Liver (tissue), 5 donors: ENCODE results near the gene SPANXD. TPM values are rescaled to one million over a fixed set of nuclear protein-coding genes. Genes with fewer than 3 reads are reported as not detected.

Experiments
- EGR1 ChIP-seq, 2 donors: IDR thresholded peaks; 2 replicates each; pipeline ENCODE4 v1.6.1; 2016 to 2018; ENCODE audit warnings: antibody characterized with exemption in 2 of 2, low read depth in 2 of 2
- FOXA2 ChIP-seq: IDR thresholded peaks from 2 replicates; pipeline ENCODE4 v1.6.1; 2016; ENCODE audit warnings: antibody characterized with exemption
- HNF4A ChIP-seq, 2 donors: conservative IDR thresholded peaks; 2 replicates each; pipeline ENCODE4 v1.6.1; 2016; ENCODE audit warnings: antibody characterized with exemption in 2 of 2, mild to moderate bottlenecking in 2 of 2
- HNF4G ChIP-seq: IDR thresholded peaks from 2 replicates; pipeline ENCODE4 v1.6.1; 2016; ENCODE audit warnings: antibody characterized with exemption
- JUND ChIP-seq, 2 donors: IDR thresholded peaks; 2 replicates each; pipeline ENCODE4 v1.6.1; 2016; ENCODE audit warnings: antibody characterized with exemption in 2 of 2
- NR2F2 ChIP-seq: IDR thresholded peaks from 2 replicates; pipeline ENCODE4 v1.6.1; 2016; ENCODE audit warnings: antibody characterized with exemption
- RAD21 ChIP-seq, 2 donors: IDR thresholded peaks; 2 replicates each; pipeline ENCODE4 v1.6.1; 2016; ENCODE audit warnings: antibody characterized with exemption in 2 of 2, mild to moderate bottlenecking in 2 of 2
- REST ChIP-seq: IDR thresholded peaks from 2 replicates; pipeline ENCODE4 v1.6.1; 2016; ENCODE audit warnings: antibody characterized with exemption, mild to moderate bottlenecking
- RXRA ChIP-seq, 2 donors: IDR thresholded peaks; 2 replicates each; pipeline ENCODE4 v1.6.1; 2017 to 2018; ENCODE audit warnings: antibody characterized with exemption in 2 of 2, mild to moderate bottlenecking in 1 of 2
- YY1 ChIP-seq: IDR thresholded peaks from 2 replicates; pipeline ENCODE4 v1.6.1; 2016; ENCODE audit warnings: antibody characterized with exemption, mild to moderate bottlenecking
- polyA plus RNA-seq, 2 donors: library from polyadenylated mRNA; stranded (reverse) in 1 of 2; unstranded in 1 of 2; fragments of 200-250 nt in 1 of 2; fragments of >200 nt in 1 of 2; fragmentation: Nextera tagmentation in 1 of 2; extraction: Ambion mirVana in 1 of 2; gene quantifications; one replicate each; pipeline versions ENCODE4 v1.2.1 to v1.2.3, GENCODE V29; 2013 to 2015
- total RNA-seq, 2 donors: library from RNA; depleted of rRNA; stranded (reverse); fragments of >200 nt; gene quantifications; one replicate each; pipeline ENCODE4 v1.2.3, GENCODE V29; 2014
- donor health status: healthy.
- donor health status: healthy.
- donor health status: healthy.

Gene SPANXD
- total and polyA plus RNA-seq, 4 donors, result not detected

- TF ChIP-seq REST (no peak), FOXA2 (no peak), JUND (IDR thresholded peaks at IDR 0.05) (no peak), HNF4A (conservative IDR thresholded peaks at IDR 0.05) (no peak), RXRA (IDR thresholded peaks at IDR 0.05) (no peak), EGR1 (IDR thresholded peaks at IDR 0.05; ENCODE audit: low read depth in 2 of 2) (no peak), RAD21 (IDR thresholded peaks at IDR 0.05) (no peak), NR2F2 (no peak), YY1 (no peak), HNF4G (no peak)
These were observed 46.3 kb downstream of the SPANXD start (continued) for GRCh38 chrX:141652286-141652685.

Other genes with a start within 250 kb of the SPANXD start
- gene SPANXA1, start 114.0 kb downstream of the SPANXD start, total RNA-seq, result not detected
- gene SPANXA1, start 114.0 kb downstream of the SPANXD start, polyA plus RNA-seq, result not detected
- not detected for gene SPANXA2, start 109.0 kb downstream of the SPANXD start, total RNA-seq
- gene SPANXA2, start 109.0 kb downstream of the SPANXD start, polyA plus RNA-seq, result not detected
- gene MAGEC3, start 139.6 kb upstream of the SPANXD start, total RNA-seq, result not detected
- not detected for gene MAGEC3, start 139.6 kb upstream of the SPANXD start, polyA plus RNA-seq
- gene MAGEC1, start 205.2 kb upstream of the SPANXD start, total RNA-seq, result not detected
- gene MAGEC1, start 205.2 kb upstream of the SPANXD start, polyA plus RNA-seq, result not detected